Measurements from ENCODE around the gene ZCCHC24.

DNA sequence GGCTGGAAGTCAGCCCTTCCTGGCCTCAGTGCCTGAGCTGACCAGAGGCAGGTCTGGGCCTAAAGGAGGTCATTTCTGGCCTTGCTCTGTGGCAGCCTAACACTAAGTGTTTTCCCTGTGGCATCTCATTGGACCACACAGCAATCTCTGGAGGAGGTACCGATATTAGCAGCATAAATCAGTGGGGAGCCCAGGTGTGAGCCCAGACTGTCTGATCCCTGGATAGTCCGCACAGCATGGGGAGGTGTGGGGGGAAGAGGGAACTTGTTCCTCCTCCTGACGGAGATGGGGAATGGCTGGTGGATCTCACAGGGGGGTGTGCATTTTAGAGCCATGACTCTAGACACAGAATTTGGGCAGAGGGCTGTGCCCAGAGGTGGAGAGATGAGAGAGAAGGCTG, 109.1 kb downstream of the ZCCHC24 start:
- TF ChIP-seq, protein P1, sequence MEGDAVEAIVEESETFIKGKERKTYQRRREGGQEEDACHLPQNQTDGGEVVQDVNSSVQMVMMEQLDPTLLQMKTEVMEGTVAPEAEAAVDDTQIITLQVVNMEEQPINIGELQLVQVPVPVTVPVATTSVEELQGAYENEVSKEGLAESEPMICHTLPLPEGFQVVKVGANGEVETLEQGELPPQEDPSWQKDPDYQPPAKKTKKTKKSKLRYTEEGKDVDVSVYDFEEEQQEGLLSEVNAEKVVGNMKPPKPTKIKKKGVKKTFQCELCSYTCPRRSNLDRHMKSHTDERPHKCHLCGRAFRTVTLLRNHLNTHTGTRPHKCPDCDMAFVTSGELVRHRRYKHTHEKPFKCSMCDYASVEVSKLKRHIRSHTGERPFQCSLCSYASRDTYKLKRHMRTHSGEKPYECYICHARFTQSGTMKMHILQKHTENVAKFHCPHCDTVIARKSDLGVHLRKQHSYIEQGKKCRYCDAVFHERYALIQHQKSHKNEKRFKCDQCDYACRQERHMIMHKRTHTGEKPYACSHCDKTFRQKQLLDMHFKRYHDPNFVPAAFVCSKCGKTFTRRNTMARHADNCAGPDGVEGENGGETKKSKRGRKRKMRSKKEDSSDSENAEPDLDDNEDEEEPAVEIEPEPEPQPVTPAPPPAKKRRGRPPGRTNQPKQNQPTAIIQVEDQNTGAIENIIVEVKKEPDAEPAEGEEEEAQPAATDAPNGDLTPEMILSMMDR (IDR thresholded peaks at IDR 0.05) = no peak
- TF ChIP-seq POLR2A (IDR thresholded peaks at IDR 0.05) (no peak), EP300 (IDR thresholded peaks at IDR 0.05) (no peak)
